Left lung (tissue), 10 donors: ENCODE measurements around the gene PYGB. TPM values are rescaled to one million over a fixed set of nuclear protein-coding genes. Genes with fewer than 3 reads are reported as not detected.
A peak's percentile ranks its signal among the peaks of the same experiment; 100 is the strongest.

ENCODE experiments used
- ATAC-seq: fragments of 200-7000 bp; cut with Tn5 transposase; one replicate; pipeline ENCODE4 v1.9.1; 2020; ENCODE audit warnings: moderate library complexity
- DNase-seq, 4 donors: peaks; one replicate each; pipeline ENCODE4 v3.0.0-alpha.2; 2013 to 2020
- H3K27ac ChIP-seq, 2 donors: fragments of 200-600 bp; sonication (generic) in 1 of 2; one replicate each; pipeline versions ENCODE4 v1.5.0 to v1.8.0; 2020 to 2021
- H3K27me3 ChIP-seq, 2 donors: fragments of 200-600 bp; sonication (generic) in 1 of 2; one replicate each; pipeline versions ENCODE4 v1.5.0 to v1.8.0; 2020 to 2021
- H3K36me3 ChIP-seq, 2 donors: fragments of 200-600 bp; sonication (generic) in 1 of 2; one replicate each; pipeline versions ENCODE4 v1.5.0 to v1.8.0; 2020 to 2021
- H3K4me1 ChIP-seq, 2 donors: fragments of 200-600 bp; one replicate each; pipeline ENCODE4 v1.8.0; 2021
- H3K4me3 ChIP-seq, 2 donors: fragments of 200-600 bp; sonication (generic) in 1 of 2; one replicate each; pipeline versions ENCODE4 v1.5.0 to v1.8.0; 2020 to 2021; ENCODE audit warnings: mild to moderate bottlenecking in 1 of 2
- H3K9me3 ChIP-seq, 2 donors: fragments of 200-600 bp; sonication (generic) in 1 of 2; one replicate each; pipeline versions ENCODE4 v1.5.0 to v1.8.0; 2020 to 2021
- CTCF ChIP-seq, 2 donors: fragments of 200-600 bp; sonication (generic) in 1 of 2; IDR thresholded peaks; one replicate each; pipeline versions ENCODE4 v1.5.0 to v1.8.0; 2021; ENCODE audit warnings: antibody characterized with exemption in 2 of 2
- intact Hi-C, 2 donors: fragments of 100-400 bp; cut with DNase I; formaldehyde crosslinking; loops; one replicate each; pipeline versions ENCODE4 v1.11.2 to v1.14.2; 2022
- polyA plus RNA-seq, 6 donors: library from polyadenylated mRNA; unstranded; fragments of 120-200 nt; gene quantifications; one replicate each; pipeline ENCODE4 v1.2.1, GENCODE V29; 2013; ENCODE audit not compliant: insufficient read length in 6 of 6
- total RNA-seq, 2 donors: library from RNA; stranded (reverse); fragmentation: NEBNext Ultra II Directional; extraction: Animal tissue kit (Norgen Biotek cat#: 25700); gene quantifications; one replicate each; pipeline ENCODE4 v1.2.1, GENCODE V29; 2021
- donor health status: DM: no; HTN: yes; CAD: no.
- donor health status: DM: no; HTN: no; CAD: no.

Gene PYGB
- total and polyA plus RNA-seq, 8 donors: 37.8 to 81.3 (median 47.8) TPM

GRCh38 chr20:25219365-25219764 lies 28.5 kb upstream of the PYGB start:
- Histone ChIP-seq H3K9me3 (no peaks in the 10 kb centered on the region), H3K4me3 (no peak overlapping the region), H3K27me3 (no peaks in the 10 kb centered on the region), H3K4me1 (no peaks in the 10 kb centered on the region), H3K36me3 (peaks cover 0 to 87% of the 10 kb centered on the region in 2 donors), H3K27ac (no peak overlapping the region)
- ATAC-seq (no peak), DNase-seq (no peak)
- intact Hi-C loops: no loop called here
- no peak for TF ChIP-seq CTCF (IDR thresholded peaks at IDR 0.05)

- ATAC-seq: no peak
- Histone ChIP-seq H3K4me3 (no peak overlapping the region), H3K4me1 (no peaks in the 10 kb centered on the region), H3K36me3 (peaks cover 0 to 85% of the 10 kb centered on the region in 2 donors), H3K9me3 (no peaks in the 10 kb centered on the region), H3K27ac (no peak overlapping the region), H3K27me3 (no peaks in the 10 kb centered on the region)
- no peak for TF ChIP-seq CTCF (IDR thresholded peaks at IDR 0.05)
- DNase-seq: no peak
- intact Hi-C loops: no loop called here
Observed at GRCh38 chr20:25220021-25220730, 27.7 kb upstream of the PYGB start.

- no peak overlapping the region for H3K27ac ChIP-seq
- ATAC-seq: peak; percentile 47
- peaks cover 0 to 85% of the 10 kb centered on the region in 2 donors for H3K36me3 ChIP-seq
- TF ChIP-seq CTCF (IDR thresholded peaks at IDR 0.05): no peak
- H3K27me3 ChIP-seq: no peaks in the 10 kb centered on the region
- intact Hi-C loops: no loop called here
- no peaks in the 10 kb centered on the region for H3K4me1 ChIP-seq
- no peak overlapping the region for H3K4me3 ChIP-seq
- no peak for DNase-seq
- no peaks in the 10 kb centered on the region for H3K9me3 ChIP-seq
Observed at GRCh38 chr20:25220810-25221591, 26.9 kb upstream of the PYGB start.

- no peak for TF ChIP-seq CTCF (IDR thresholded peaks at IDR 0.05)
- DNase-seq (no peak), ATAC-seq (no peak)
- H3K27ac ChIP-seq: no peak overlapping the region
- peaks cover 0 to 77% of the 10 kb centered on the region in 2 donors for H3K36me3 ChIP-seq
- no peaks in the 10 kb centered on the region for H3K9me3 ChIP-seq
- peaks cover 3 to 5% of the 10 kb centered on the region in 2 donors for H3K4me1 ChIP-seq
- intact Hi-C loops: no loop called here
- H3K27me3 ChIP-seq: no peaks in the 10 kb centered on the region
- no peak overlapping the region for H3K4me3 ChIP-seq
Observed at GRCh38 chr20:25221592-25222460, 26.1 kb upstream of the PYGB start.
